Vagina (tissue), 2 donors: ENCODE data around the gene GOLT1B.

ENCODE experiments used
- CTCF ChIP-seq, 3 experiments: fragments of 450-650 bp in 2 of 3; fragments of 200-600 bp in 1 of 3; sonication (generic) in 1 of 3; IDR thresholded peaks; one replicate each; pipeline ENCODE4 v1.5.1; 2017 to 2019; ENCODE audit warnings: antibody characterized with exemption in 3 of 3, mild to moderate bottlenecking in 2 of 3, moderate library complexity in 2 of 3
- POLR2A ChIP-seq, 2 donors: fragments of 450-650 bp; IDR thresholded peaks; one replicate each; pipeline ENCODE4 v1.6.1; 2017; ENCODE audit warnings: antibody characterized with exemption in 2 of 2, mild to moderate bottlenecking in 2 of 2, moderate library complexity in 2 of 2

- TF ChIP-seq CTCF (IDR thresholded peaks at IDR 0.05) (no peak), POLR2A (IDR thresholded peaks at IDR 0.05) (no peak)
These were observed 44.0 kb downstream of the GOLT1B start for GRCh38 chr12:21545557-21545956.
